Activated T-cell treated with anti-CD3 and anti-CD28 coated beads, Interleukin-2, amount 50 U/mL, for 72 hours (primary cell): Measurements from ENCODE around the gene GLB1L3. TPM values are rescaled to one million over a fixed set of nuclear protein-coding genes. Genes with fewer than 3 reads are reported as not detected.
"Not testable (repeated sequence)": the region's sequence is repeated elsewhere in the genome, so short reads cannot be mapped to it uniquely, and the experiment has no call there.

Experiments
- ATAC-seq, 2 donors: fragments of 150-1000 bp; cut with Tn5 transposase; replicated peaks in 1 of 2; 2 replicates each; pipeline ENCODE4 v1.10.0; 2021; ENCODE audit warnings: moderate library complexity in 2 of 2, mild to moderate bottlenecking in 1 of 2
- DNase-seq, 2 donors: peaks; one replicate each; pipeline ENCODE4 v3.0.0; 2021 to 2022; ENCODE audit warnings: mixed read lengths in 1 of 2
- H3K27ac Mint-ChIP-seq: one replicate; pipeline ENCODE4 v1.8.0; 2022; ENCODE audit warnings: mild to moderate bottlenecking, moderate library complexity, mixed read lengths
- H3K27me3 Mint-ChIP-seq: one replicate; pipeline ENCODE4 v1.8.0; 2022; ENCODE audit warnings: low read depth, mixed read lengths
- H3K36me3 Mint-ChIP-seq, 2 donors: one replicate each; pipeline ENCODE4 v1.8.0; 2022; ENCODE audit warnings: mixed read lengths in 2 of 2, mild to moderate bottlenecking in 1 of 2; ENCODE audit not compliant: insufficient read depth in 2 of 2
- H3K4me1 Mint-ChIP-seq: one replicate; pipeline ENCODE4 v1.8.0; 2022; ENCODE audit warnings: low read depth, mixed read lengths
- H3K4me3 Mint-ChIP-seq, 2 donors: one replicate each; pipeline ENCODE4 v1.8.0; 2022; ENCODE audit warnings: mild to moderate bottlenecking in 2 of 2, mixed read lengths in 2 of 2, moderate library complexity in 2 of 2
- H3K9me3 Mint-ChIP-seq, 2 donors: one replicate each; pipeline ENCODE4 v1.8.0; 2022; ENCODE audit warnings: mixed read lengths in 2 of 2
- total RNA-seq, 2 donors: library from RNA; stranded (reverse); gene quantifications; one replicate each; pipeline ENCODE4 v1.2.3, GENCODE V29; 2022

The GLB1L3 gene
- total RNA-seq, 2 donors from 2014 or later: 13.0 to 13.6 TPM

GRCh38 chr11:134339756-134340155 lies 63.6 kb downstream of the GLB1L3 start:
- Mint-ChIP-seq H3K4me3 (no peak overlapping the region), H3K36me3 (no peaks in the 10 kb centered on the region), H3K27me3 (no peaks in the 10 kb centered on the region), H3K9me3 (no peaks in the 10 kb centered on the region), H3K27ac (no peak overlapping the region), H3K4me1 (no peaks in the 10 kb centered on the region)
- ATAC-seq (no peak), DNase-seq (no peak)

GRCh38 chr11:134340354-134340964 lies 64.3 kb downstream of the GLB1L3 start:
- Mint-ChIP-seq H3K27me3 (no peaks in the 10 kb centered on the region), H3K9me3 (no peaks in the 10 kb centered on the region), H3K4me1 (no peaks in the 10 kb centered on the region)

GRCh38 chr11:134341805-134342571 lies 65.8 kb downstream of the GLB1L3 start:
- no peak overlapping the region for H3K27ac Mint-ChIP-seq
- no peak overlapping the region for H3K4me3 Mint-ChIP-seq
- H3K4me1 Mint-ChIP-seq: no peaks in the 10 kb centered on the region
- DNase-seq (no peak), ATAC-seq (no peak)
- H3K36me3 Mint-ChIP-seq: no peaks in the 10 kb centered on the region
- H3K9me3 Mint-ChIP-seq: no peaks in the 10 kb centered on the region
- no peaks in the 10 kb centered on the region for H3K27me3 Mint-ChIP-seq

More at GRCh38 chr11:134340354-134340964, 64.3 kb downstream of the GLB1L3 start:
- DNase-seq (no peak), ATAC-seq (no peak)
- Mint-ChIP-seq H3K27ac (no peak overlapping the region), H3K36me3 (no peaks in the 10 kb centered on the region), H3K4me3 (no peak overlapping the region)

- no peak for ATAC-seq
- no peaks in the 10 kb centered on the region for H3K9me3 Mint-ChIP-seq
Observed at GRCh38 chr11:134342572-134343340, 66.6 kb downstream of the GLB1L3 start.

GRCh38 chr11:134343646-134344045 lies 67.5 kb downstream of the GLB1L3 start:
- Mint-ChIP-seq H3K27me3 (no peaks in the 10 kb centered on the region), H3K4me3 (no peak overlapping the region), H3K36me3 (no peaks in the 10 kb centered on the region), H3K27ac (no peak overlapping the region), H3K9me3 (no peaks in the 10 kb centered on the region), H3K4me1 (no peaks in the 10 kb centered on the region)
- no peak for DNase-seq
- no peak for ATAC-seq

More at GRCh38 chr11:134342572-134343340, 66.6 kb downstream of the GLB1L3 start:
- H3K27ac Mint-ChIP-seq: no peak overlapping the region
- H3K27me3 Mint-ChIP-seq: no peaks in the 10 kb centered on the region
- H3K4me3 Mint-ChIP-seq: no peak overlapping the region
- DNase-seq: no peak
- H3K36me3 Mint-ChIP-seq: no peaks in the 10 kb centered on the region
- H3K4me1 Mint-ChIP-seq: no peaks in the 10 kb centered on the region

GRCh38 chr11:134344497-134345236 lies 68.5 kb downstream of the GLB1L3 start:
- not testable (repeated sequence) for H3K27ac Mint-ChIP-seq, H3K36me3 Mint-ChIP-seq, DNase-seq, H3K27me3 Mint-ChIP-seq, H3K4me3 Mint-ChIP-seq, ATAC-seq, H3K9me3 Mint-ChIP-seq, H3K4me1 Mint-ChIP-seq

- Mint-ChIP-seq H3K27ac (no peak overlapping the region), H3K27me3 (no peaks in the 10 kb centered on the region)
Observed at GRCh38 chr11:134345237-134345550, 69.0 kb downstream of the GLB1L3 start.

GRCh38 chr11:134346101-134346975 lies 70.2 kb downstream of the GLB1L3 start:
- Mint-ChIP-seq H3K4me3 (no peak overlapping the region), H3K9me3 (no peaks in the 10 kb centered on the region), H3K27ac (no peak overlapping the region), H3K4me1 (peaks cover 5% of the 10 kb centered on the region), H3K36me3 (no peaks in the 10 kb centered on the region), H3K27me3 (no peaks in the 10 kb centered on the region)
- ATAC-seq (no peak), DNase-seq (no peak)

More at GRCh38 chr11:134345237-134345550, 69.0 kb downstream of the GLB1L3 start:
- Mint-ChIP-seq H3K9me3 (no peaks in the 10 kb centered on the region), H3K36me3 (no peaks in the 10 kb centered on the region), H3K4me1 (peaks cover 5% of the 10 kb centered on the region), H3K4me3 (no peak overlapping the region)
- no peak for DNase-seq
- ATAC-seq: no peak

GRCh38 chr11:134346976-134347350 lies 70.8 kb downstream of the GLB1L3 start:
- Mint-ChIP-seq H3K36me3 (no peaks in the 10 kb centered on the region), H3K4me3 (no peak overlapping the region), H3K9me3 (no peaks in the 10 kb centered on the region), H3K27me3 (no peaks in the 10 kb centered on the region), H3K27ac (no peak overlapping the region), H3K4me1 (peaks cover 5% of the 10 kb centered on the region)
- no peak for ATAC-seq
- DNase-seq: no peak

- Mint-ChIP-seq H3K27me3 (no peaks in the 10 kb centered on the region), H3K4me3 (no peak overlapping the region), H3K9me3 (no peaks in the 10 kb centered on the region), H3K36me3 (no peaks in the 10 kb centered on the region), H3K4me1 (peaks cover 5% of the 10 kb centered on the region), H3K27ac (no peak overlapping the region)
- ATAC-seq (no peak), DNase-seq (no peak)
Observed at GRCh38 chr11:134347441-134347840, 71.3 kb downstream of the GLB1L3 start.

GRCh38 chr11:134349109-134349801 lies 73.1 kb downstream of the GLB1L3 start:
- no peaks in the 10 kb centered on the region for H3K27me3 Mint-ChIP-seq
- DNase-seq (no peak), ATAC-seq (peak in 1 of 2 donors; percentile 58)
- H3K36me3 Mint-ChIP-seq: no peaks in the 10 kb centered on the region
- H3K4me3 Mint-ChIP-seq: peak overlapping the region in 1 of 2 donors; percentile 14
- H3K9me3 Mint-ChIP-seq: no peaks in the 10 kb centered on the region
- peak overlapping the region; percentile 31 for H3K27ac Mint-ChIP-seq
- peaks cover 5% of the 10 kb centered on the region for H3K4me1 Mint-ChIP-seq
